ENCODE measurements around the gene ALDH5A1.
"Not testable (repeated sequence)": the region's sequence is repeated elsewhere in the genome, so short reads cannot be mapped to it uniquely, and the experiment has no call there.

Gene ALDH5A1

GRCh38 chr6:24504287-24504648 lies 9.5 kb downstream of the ALDH5A1 start:
- Histone ChIP-seq H3K4me3 (ENCODE audit: low read length in 2 of 2) (no peak overlapping the region), H3K36me3 (ENCODE audit: control insufficient read depth in 2 of 2, insufficient read depth in 2 of 2, low read length in 2 of 2) (peaks cover 17 to 20% of the 10 kb centered on the region in 2 donors), H3K4me1 (ENCODE audit: control insufficient read depth, insufficient read depth, low read length) (no peaks in the 10 kb centered on the region), H3K9ac (ENCODE audit: low read length in 2 of 2) (no peak overlapping the region), H3K27ac (ENCODE audit: low read length) (no peak overlapping the region), H3K9me3 (ENCODE audit: control insufficient read depth in 2 of 2, low read length in 2 of 2) (no peaks in the 10 kb centered on the region), H3K27me3 (ENCODE audit: control insufficient read depth in 1 of 2, insufficient read depth in 2 of 2, low read length in 2 of 2) (no peaks in the 10 kb centered on the region)

- H3K27ac ChIP-seq (ENCODE audit: low read length), result no peak overlapping the region
These were observed 10.1 kb downstream of the ALDH5A1 start for GRCh38 chr6:24504649-24505586.

GRCh38 chr6:24506814-24507520 lies 12.2 kb downstream of the ALDH5A1 start:
- Histone ChIP-seq H3K4me3 (ENCODE audit: low read length in 2 of 2) (no peak overlapping the region), H3K27ac (ENCODE audit: low read length) (no peak overlapping the region), H3K9ac (ENCODE audit: low read length in 2 of 2) (no peak overlapping the region), H3K9me3 (ENCODE audit: control insufficient read depth in 2 of 2, low read length in 2 of 2) (no peaks in the 10 kb centered on the region), H3K27me3 (ENCODE audit: control insufficient read depth in 1 of 2, insufficient read depth in 2 of 2, low read length in 2 of 2) (no peaks in the 10 kb centered on the region), H3K4me1 (ENCODE audit: control insufficient read depth, insufficient read depth, low read length) (no peaks in the 10 kb centered on the region), H3K36me3 (ENCODE audit: control insufficient read depth in 2 of 2, insufficient read depth in 2 of 2, low read length in 2 of 2) (peaks cover 17 to 20% of the 10 kb centered on the region in 2 donors)

More at GRCh38 chr6:24504649-24505586, 10.1 kb downstream of the ALDH5A1 start:
- Histone ChIP-seq H3K36me3 (ENCODE audit: control insufficient read depth in 2 of 2, insufficient read depth in 2 of 2, low read length in 2 of 2) (peaks cover 17 to 20% of the 10 kb centered on the region in 2 donors), H3K27me3 (ENCODE audit: control insufficient read depth in 1 of 2, insufficient read depth in 2 of 2, low read length in 2 of 2) (no peaks in the 10 kb centered on the region), H3K4me3 (ENCODE audit: low read length in 2 of 2) (no peak overlapping the region), H3K9ac (ENCODE audit: low read length in 2 of 2) (no peak overlapping the region), H3K9me3 (ENCODE audit: control insufficient read depth in 2 of 2, low read length in 2 of 2) (no peaks in the 10 kb centered on the region), H3K4me1 (ENCODE audit: control insufficient read depth, insufficient read depth, low read length) (no peaks in the 10 kb centered on the region)

DNA sequence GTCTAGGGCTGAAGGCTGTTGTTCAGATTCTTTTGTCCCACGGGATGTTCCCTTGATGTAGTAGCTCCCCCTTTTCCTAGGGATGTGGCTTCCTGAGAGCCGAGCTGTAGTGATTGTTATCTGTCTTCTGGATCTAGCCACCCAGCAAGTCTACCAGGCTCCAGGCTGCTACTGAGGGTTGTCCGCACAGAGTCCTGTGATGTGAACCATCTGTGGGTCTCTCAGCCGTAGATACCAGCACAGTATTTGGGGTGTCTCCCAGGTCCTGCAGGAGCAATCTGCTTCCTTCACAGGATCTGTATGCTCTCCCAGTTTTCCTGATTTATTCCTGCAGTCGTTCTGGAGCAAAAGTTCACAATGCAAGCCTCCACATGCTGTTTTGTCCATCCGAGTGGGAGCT lies 17.2 kb downstream of the ALDH5A1 start:
- H3K27me3 ChIP-seq (ENCODE audit: control insufficient read depth in 1 of 2, insufficient read depth in 2 of 2, low read length in 2 of 2); H3K27ac ChIP-seq (ENCODE audit: low read length); H3K4me1 ChIP-seq (ENCODE audit: control insufficient read depth, insufficient read depth, low read length); H3K9me3 ChIP-seq (ENCODE audit: control insufficient read depth in 2 of 2, low read length in 2 of 2); H3K4me3 ChIP-seq (ENCODE audit: low read length in 2 of 2); H3K36me3 ChIP-seq (ENCODE audit: control insufficient read depth in 2 of 2, insufficient read depth in 2 of 2, low read length in 2 of 2); H3K9ac ChIP-seq (ENCODE audit: low read length in 2 of 2): not testable (repeated sequence)

DNA sequence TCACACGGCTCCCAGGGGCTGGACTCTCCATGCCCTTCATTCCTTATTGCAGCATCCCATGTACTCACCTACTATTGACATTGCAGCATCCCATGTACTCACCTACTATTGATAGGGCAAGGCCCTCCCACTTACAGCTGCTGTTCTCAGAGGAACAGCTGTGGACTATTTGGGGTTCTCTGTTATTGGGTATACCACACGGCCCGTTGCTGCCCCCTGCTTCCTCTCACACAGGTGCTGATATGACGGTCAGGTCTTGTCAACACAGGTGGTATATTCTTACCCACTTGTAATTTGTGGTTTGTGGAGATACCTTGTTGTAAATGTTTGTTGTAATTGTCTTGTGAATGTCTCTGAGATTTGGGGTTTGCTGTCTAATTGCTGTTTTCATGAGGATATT lies 18.8 kb downstream of the ALDH5A1 start:
- Histone ChIP-seq H3K27me3 (ENCODE audit: control insufficient read depth in 1 of 2, insufficient read depth in 2 of 2, low read length in 2 of 2) (no peaks in the 10 kb centered on the region), H3K9me3 (ENCODE audit: control insufficient read depth in 2 of 2, low read length in 2 of 2) (no peaks in the 10 kb centered on the region), H3K9ac (ENCODE audit: low read length in 2 of 2) (no peak overlapping the region), H3K27ac (ENCODE audit: low read length) (no peak overlapping the region), H3K36me3 (ENCODE audit: control insufficient read depth in 2 of 2, insufficient read depth in 2 of 2, low read length in 2 of 2) (peaks cover 8 to 9% of the 10 kb centered on the region in 2 donors), H3K4me3 (ENCODE audit: low read length in 2 of 2) (no peak overlapping the region), H3K4me1 (ENCODE audit: control insufficient read depth, insufficient read depth, low read length) (peaks cover 6% of the 10 kb centered on the region)

DNA sequence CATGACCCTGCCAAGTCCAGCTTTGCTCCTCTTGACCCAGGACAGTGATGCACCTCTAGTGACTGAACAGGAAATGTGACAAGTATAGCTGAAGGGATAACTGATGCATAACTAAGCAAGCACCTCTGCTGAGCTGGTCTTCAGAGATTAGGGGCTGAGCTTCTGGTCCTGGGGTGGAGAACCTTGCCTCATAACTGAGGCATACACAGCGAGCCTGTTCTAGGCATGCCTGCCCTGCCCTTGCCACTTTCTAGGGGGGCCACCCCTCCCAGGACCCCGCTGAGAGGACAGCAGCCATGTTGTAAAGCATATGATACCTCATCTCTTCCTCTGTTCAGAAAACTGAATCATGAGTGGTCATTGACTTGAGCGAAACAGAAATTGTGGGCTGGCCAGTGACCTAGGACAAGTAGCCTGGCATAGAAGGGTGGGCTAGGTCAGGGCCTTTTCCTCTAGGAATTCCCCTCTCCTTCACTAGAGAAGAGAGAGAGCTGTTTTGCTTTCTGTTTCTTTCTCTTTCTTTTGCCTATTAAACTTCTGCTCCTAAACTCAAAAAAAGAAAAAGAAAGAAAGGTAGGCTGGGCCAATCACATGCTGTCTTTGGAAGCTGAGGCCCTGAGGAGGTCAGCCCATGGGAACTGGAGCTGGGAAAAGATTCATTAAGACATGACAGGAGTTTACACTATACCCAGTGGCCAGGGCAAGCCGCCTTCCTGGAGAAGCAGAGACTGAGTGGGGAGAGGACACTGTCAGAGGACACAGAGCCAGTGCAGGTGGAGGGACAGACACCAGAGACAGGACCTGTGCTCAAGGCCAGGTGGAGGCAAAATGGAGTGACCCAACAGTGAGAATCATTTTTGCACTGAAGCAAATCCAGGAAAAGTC lies 23.1 kb downstream of the ALDH5A1 start:
- H3K9ac ChIP-seq (ENCODE audit: low read length in 2 of 2), result peak overlapping the region in 1 of 2 donors; percentile 5
- H3K9me3 ChIP-seq (ENCODE audit: control insufficient read depth in 2 of 2, low read length in 2 of 2), result no peaks in the 10 kb centered on the region
- peaks cover 9 to 14% of the 10 kb centered on the region in 2 donors for H3K36me3 ChIP-seq (ENCODE audit: control insufficient read depth in 2 of 2, insufficient read depth in 2 of 2, low read length in 2 of 2)
- H3K27me3 ChIP-seq (ENCODE audit: control insufficient read depth in 1 of 2, insufficient read depth in 2 of 2, low read length in 2 of 2), result no peaks in the 10 kb centered on the region
- H3K27ac ChIP-seq (ENCODE audit: low read length), result peak overlapping the region; percentile 6
- no peak overlapping the region for H3K4me3 ChIP-seq (ENCODE audit: low read length in 2 of 2)
- peaks cover 6% of the 10 kb centered on the region for H3K4me1 ChIP-seq (ENCODE audit: control insufficient read depth, insufficient read depth, low read length)

DNA sequence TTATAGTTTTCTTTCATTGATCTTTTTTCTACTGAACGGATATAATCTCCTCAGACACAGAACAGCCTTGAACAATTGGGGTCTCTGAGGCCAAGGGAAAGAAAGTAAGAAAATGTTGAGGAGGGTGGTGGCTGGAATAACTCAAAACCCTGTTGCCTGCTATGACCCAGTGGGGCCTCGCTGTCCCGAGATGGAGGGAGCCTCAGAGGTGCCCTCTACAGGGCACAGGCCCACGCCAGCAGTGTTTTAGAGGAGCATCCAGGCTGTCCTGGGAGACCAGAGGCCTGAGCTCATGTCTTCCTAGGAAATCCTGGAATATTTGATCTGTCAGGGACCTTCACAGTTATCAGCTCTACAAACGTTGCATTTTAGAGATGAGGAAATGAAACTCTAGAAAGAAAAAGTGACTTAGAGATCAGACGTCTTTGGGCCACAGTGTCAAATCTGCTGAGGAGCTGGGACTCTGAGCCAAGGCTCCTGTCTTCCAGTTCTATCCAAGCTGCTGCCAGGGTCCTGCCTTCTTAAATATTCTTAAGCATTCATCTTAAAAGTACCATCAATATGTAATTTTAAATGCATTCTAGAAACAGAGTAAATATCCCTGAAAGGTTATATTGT lies 26.3 kb downstream of the ALDH5A1 start:
- no peaks in the 10 kb centered on the region for H3K9me3 ChIP-seq (ENCODE audit: control insufficient read depth in 2 of 2, low read length in 2 of 2)
- no peak overlapping the region for H3K9ac ChIP-seq (ENCODE audit: low read length in 2 of 2)
- no peaks in the 10 kb centered on the region for H3K27me3 ChIP-seq (ENCODE audit: control insufficient read depth in 1 of 2, insufficient read depth in 2 of 2, low read length in 2 of 2)
- H3K27ac ChIP-seq (ENCODE audit: low read length), result no peak overlapping the region
- peaks cover 6 to 10% of the 10 kb centered on the region in 2 donors for H3K36me3 ChIP-seq (ENCODE audit: control insufficient read depth in 2 of 2, insufficient read depth in 2 of 2, low read length in 2 of 2)
- H3K4me1 ChIP-seq (ENCODE audit: control insufficient read depth, insufficient read depth, low read length), result peaks cover 6% of the 10 kb centered on the region
- no peak overlapping the region for H3K4me3 ChIP-seq (ENCODE audit: low read length in 2 of 2)

DNA sequence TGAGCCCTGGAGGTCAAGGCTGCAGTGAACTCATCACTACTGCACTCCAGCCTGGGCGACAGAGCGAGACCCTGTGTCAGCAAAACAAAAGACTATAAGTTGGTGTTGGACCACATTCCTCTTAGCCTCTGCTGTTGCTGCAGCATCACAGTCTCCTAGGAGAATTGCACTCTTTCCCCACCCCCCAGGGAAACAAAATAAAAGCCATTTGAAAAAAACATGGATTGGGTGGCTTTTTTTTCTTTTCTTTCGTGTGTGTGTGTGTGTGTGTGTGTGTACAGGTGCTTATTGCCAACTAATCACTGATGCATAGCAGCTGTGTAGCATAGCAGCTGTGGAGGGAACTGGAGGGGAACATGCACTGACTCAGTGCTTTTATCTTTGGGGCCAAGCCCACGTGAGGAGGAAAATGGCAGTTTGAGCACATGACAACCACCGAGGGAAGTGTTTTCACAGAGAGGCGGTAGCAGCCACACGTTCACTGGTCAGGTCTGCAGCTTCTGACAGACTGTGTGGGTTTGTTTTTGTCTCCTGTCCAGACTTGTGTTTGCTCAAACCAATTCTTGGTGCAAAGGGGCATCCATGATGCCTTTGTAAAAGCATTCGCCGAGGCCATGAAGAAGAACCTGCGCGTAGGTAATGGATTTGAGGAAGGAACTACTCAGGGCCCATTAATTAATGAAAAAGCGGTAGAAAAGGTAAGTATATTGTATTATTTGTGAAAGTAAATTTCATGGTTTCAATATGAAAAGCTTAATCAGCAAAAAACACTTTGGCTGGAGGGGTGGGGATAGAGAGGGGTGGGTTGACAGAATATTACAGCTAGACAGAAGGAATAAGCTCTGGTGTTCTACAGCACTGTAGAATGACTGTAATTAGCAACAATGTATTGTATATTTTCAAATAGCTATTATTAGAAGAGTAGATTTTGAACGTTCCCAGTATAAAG lies 27.7 kb downstream of the ALDH5A1 start:
- H3K9ac ChIP-seq (ENCODE audit: low read length in 2 of 2), result no peak overlapping the region
- H3K4me1 ChIP-seq (ENCODE audit: control insufficient read depth, insufficient read depth, low read length), result peaks cover 6% of the 10 kb centered on the region
- H3K27ac ChIP-seq (ENCODE audit: low read length), result no peak overlapping the region
- no peaks in the 10 kb centered on the region for H3K27me3 ChIP-seq (ENCODE audit: control insufficient read depth in 1 of 2, insufficient read depth in 2 of 2, low read length in 2 of 2)
- peaks cover 6 to 10% of the 10 kb centered on the region in 2 donors for H3K36me3 ChIP-seq (ENCODE audit: control insufficient read depth in 2 of 2, insufficient read depth in 2 of 2, low read length in 2 of 2)
- no peaks in the 10 kb centered on the region for H3K9me3 ChIP-seq (ENCODE audit: control insufficient read depth in 2 of 2, low read length in 2 of 2)
- no peak overlapping the region for H3K4me3 ChIP-seq (ENCODE audit: low read length in 2 of 2)

- Histone ChIP-seq H3K27me3 (ENCODE audit: control insufficient read depth in 1 of 2, insufficient read depth in 2 of 2, low read length in 2 of 2) (no peaks in the 10 kb centered on the region), H3K9me3 (ENCODE audit: control insufficient read depth in 2 of 2, low read length in 2 of 2) (no peaks in the 10 kb centered on the region), H3K27ac (ENCODE audit: low read length) (no peak overlapping the region), H3K36me3 (ENCODE audit: control insufficient read depth in 2 of 2, insufficient read depth in 2 of 2, low read length in 2 of 2) (peaks cover 3 to 6% of the 10 kb centered on the region in 2 donors), H3K9ac (ENCODE audit: low read length in 2 of 2) (no peak overlapping the region), H3K4me1 (ENCODE audit: control insufficient read depth, insufficient read depth, low read length) (no peaks in the 10 kb centered on the region), H3K4me3 (ENCODE audit: low read length in 2 of 2) (no peak overlapping the region)
These were observed 29.6 kb downstream of the ALDH5A1 start for GRCh38 chr6:24524329-24524728.
